ENCODE measurements around the gene SHOC1.

Gene SHOC1

DNA sequence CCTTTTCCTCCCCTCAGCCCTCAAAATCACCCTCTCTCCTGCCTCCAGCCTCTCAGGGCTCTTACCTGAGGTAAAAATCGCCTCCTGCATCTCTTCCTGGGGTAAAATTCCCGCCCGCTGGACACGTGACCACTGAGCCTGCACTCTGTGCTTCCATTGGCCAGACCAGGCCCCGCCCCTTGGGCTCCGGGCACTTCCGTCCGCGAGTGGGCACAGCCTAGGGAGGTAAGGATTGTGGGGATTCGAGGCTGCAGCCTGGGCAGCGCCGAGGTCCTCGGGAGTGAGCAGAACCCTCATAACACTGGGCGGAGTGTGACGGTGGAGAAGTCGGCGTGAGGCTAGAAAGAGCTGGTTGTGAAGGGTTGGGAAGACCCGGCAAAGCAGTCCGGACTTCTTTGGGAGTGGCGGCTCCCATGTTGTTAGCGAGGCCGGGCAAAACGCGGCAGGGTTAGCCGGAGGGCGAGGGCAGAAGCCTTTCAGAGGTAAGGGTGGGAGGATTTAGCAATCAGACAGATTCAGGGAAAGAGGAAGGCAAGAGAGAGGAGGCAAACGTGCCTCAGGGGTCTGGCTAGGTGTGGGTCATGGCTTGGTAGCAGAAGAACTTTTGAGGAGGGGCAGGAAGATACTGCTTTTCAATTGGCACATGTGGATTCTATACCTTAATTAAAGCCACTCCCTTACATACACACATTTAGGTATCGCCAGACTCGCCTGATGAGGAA, at the start of gene SHOC1:
Gene SHOC1, minus strand, starts transcription at position 103 of the 722 bp plus-strand sequence. CDS start 3,519 bp downstream, outside the sequence.
- no peak for DNase-seq (ENCODE audit: insufficient read length, low spot score)
- no peak for TF ChIP-seq POLR2A (IDR thresholded peaks at IDR 0.05; ENCODE audit: low read depth, low read length)

DNA sequence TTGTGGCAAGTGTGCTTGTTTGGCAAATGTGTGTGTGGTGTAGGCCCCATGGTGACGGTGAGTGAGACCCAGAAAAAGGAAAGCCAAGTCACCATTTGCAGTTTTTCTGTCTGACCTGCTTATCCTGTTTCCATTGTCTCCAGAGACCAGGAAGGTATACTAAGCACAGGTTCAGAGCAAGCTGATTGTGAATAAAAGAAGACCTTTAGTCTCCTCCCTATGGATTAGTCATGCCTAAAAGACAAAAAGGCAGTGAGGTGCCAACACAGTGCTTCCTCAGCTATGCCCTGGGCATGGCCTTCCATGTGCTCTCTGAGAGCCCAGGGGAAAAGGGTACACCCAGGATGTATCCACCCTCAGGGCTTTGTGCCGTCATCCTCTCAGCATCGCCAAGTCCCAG, 49.2 kb upstream of the SHOC1 start:
- FAIRE-seq (no peak), DNase-seq (ENCODE audit: insufficient read length, low spot score) (no peak)
- no peak for TF ChIP-seq POLR2A (IDR thresholded peaks at IDR 0.05; ENCODE audit: low read depth, low read length)

More for the DNA sequence above, at the start of gene SHOC1:
- no peak for FAIRE-seq

DNA sequence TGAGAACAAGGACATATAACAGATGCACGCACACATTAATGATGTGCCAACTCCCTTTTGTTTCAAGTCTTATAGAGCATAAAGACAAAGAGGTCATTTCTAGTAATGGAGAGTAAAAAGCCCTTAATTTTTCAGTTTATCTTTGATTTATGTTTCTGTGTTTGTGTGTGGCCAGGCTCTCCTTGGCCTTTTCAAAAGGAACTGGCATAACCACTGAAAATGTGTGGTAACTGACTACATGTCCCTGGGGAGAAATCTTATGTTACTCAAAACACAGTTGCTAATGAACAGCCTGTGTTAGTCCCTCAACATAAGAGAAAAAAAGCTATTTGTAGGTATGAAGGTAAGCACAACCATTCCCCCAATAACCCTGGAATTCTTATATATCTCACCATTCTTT, 47.6 kb upstream of the SHOC1 start:
- peak; percentile 52 for FAIRE-seq
- no peak for TF ChIP-seq POLR2A (IDR thresholded peaks at IDR 0.05; ENCODE audit: low read depth, low read length)
- DNase-seq (ENCODE audit: insufficient read length, low spot score) = no peak

DNA sequence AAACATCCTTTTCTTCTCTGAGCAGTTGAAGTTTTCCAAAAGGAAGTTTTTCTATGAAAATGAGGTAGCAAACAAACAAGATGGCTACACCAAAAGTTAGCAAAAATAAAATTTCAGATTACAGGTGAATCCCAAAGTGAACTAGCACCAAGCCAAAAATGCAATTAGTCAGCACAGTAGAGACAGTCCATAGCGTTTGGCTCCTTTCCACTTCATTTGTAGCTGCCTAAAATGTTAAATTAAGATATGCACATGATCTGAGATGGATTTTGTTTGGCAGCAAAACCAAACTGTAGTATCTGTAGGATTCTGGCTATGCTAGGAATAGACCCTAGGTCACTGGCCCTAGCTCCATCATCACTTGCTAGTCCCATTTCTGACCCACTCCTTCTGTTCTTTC, 45.7 kb upstream of the SHOC1 start:
- FAIRE-seq (peak; percentile 83), DNase-seq (ENCODE audit: insufficient read length, low spot score) (no peak)
- no peak for TF ChIP-seq POLR2A (IDR thresholded peaks at IDR 0.05; ENCODE audit: low read depth, low read length)

DNA sequence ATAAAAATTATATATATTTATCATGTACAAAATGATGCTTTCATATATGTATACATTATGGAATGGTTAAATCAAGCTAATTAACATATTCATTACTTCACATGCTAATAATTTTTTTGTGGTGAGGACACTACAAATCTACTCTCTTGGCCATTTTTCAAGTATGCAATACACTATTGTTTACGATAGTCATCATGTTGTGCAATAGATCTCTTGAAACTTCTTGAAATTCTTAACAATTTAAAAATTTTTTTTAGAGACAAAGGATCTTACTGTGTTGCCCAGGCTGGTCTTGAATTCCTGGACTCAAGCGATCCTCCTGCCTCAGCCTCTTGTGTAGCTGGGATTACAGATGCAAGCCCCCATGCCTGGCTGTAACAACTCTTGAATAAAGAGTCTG, 45.2 kb upstream of the SHOC1 start:
- no peak for DNase-seq (ENCODE audit: insufficient read length, low spot score)
- no peak for FAIRE-seq
- TF ChIP-seq POLR2A (IDR thresholded peaks at IDR 0.05; ENCODE audit: low read depth, low read length) = no peak

DNA sequence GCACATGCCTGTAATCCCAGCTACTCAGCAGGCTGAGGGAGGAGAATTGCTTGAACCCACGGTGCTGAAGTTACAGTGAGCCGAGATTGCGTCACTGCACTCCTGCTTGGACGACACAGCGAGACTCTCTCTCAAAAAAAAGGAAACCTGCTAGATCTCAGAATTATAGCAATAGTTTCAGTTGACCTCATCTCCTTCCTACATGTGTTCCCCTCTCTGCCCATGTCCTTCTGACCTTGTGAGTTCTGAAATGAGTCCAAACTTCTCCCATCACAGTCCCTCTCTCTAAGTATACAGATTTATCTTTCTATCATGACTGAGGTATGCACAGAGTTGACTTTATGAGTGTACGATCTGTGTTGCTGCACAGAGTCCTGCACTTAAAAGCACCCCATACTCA, 44.6 kb upstream of the SHOC1 start:
- TF ChIP-seq POLR2A (IDR thresholded peaks at IDR 0.05; ENCODE audit: low read depth, low read length) = no peak
- FAIRE-seq = peak; percentile 61
- no peak for DNase-seq (ENCODE audit: insufficient read length, low spot score)

DNA sequence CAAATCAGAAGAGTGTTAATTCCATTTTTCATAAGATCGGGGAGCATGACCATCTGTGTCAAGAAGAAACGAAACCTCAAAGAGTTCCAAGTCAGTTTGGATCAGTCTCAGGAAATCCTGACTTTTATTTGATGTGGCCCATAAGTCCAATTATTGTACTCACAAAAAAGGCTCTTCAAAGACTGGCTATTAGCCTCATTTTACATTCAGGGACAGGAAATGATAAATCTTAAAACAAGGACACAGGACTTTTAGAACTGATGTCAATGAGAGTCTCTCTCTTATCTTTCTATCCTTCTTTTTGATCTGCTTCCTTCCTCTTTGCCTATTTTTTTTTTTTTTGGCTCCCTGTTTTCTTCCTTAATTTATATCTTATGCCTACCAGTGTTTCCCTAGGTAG, 43.7 kb upstream of the SHOC1 start:
- DNase-seq (ENCODE audit: insufficient read length, low spot score) (no peak), FAIRE-seq (no peak)
- no peak for TF ChIP-seq POLR2A (IDR thresholded peaks at IDR 0.05; ENCODE audit: low read depth, low read length)

DNA sequence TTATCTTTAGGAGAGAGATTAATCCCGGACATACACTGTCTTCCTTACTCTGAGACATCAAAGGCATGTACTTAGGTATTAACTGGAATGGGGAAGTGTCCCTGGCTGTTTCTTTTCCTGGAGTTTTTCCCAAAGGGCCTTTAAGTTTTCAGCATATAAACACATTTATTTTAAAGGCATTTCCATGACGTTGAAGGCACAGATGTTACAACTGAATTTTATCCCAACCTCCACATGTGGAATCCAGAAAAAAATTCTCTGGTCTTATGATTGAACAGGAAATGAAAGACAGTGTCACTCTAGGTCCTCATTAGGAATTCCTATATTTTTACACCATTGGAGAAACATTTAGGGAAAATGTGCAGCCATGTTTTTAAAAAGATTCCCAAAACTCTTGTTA, 41.6 kb upstream of the SHOC1 start:
- FAIRE-seq = no peak
- no peak for TF ChIP-seq POLR2A (IDR thresholded peaks at IDR 0.05; ENCODE audit: low read depth, low read length)
- DNase-seq (ENCODE audit: insufficient read length, low spot score) = no peak

DNA sequence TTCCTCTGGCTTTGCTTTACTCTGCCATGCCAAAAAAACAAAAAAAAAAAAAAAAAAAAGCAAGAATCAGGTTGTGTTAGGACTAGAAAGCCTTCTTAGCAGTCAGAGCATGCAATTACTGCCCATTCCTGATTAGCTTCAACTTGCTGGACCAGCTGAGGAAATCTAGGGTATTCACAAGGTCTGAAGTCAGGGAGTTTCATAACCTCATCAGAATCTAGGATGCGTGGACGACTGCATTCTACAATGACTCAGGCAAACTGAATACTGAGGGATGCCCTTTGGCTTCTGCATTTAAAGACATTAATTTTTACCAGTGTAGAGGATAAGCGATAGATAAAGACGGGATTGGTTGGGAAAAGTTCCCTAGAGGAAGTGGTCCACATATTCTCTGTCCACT, 39.2 kb upstream of the SHOC1 start:
- no peak for TF ChIP-seq POLR2A (IDR thresholded peaks at IDR 0.05; ENCODE audit: low read depth, low read length)
- FAIRE-seq (no peak), DNase-seq (ENCODE audit: insufficient read length, low spot score) (no peak)

DNA sequence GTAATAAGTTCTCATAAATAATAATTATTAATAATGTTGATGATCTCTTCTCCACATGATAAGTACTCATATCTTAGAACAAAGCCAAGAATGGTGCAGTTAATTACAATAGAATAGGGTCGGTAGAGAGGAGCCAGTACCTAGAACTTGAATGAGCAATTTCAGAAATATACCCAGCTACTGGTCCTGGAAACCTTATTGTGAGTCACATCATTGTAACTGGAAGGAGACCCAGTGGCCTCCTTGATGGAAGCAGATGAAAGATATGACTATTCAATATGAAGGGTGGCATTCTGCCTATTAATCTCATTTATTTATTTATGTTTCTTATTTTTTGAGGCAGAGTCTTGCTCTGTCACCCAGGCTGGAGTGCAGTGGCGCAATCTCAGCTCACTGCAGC, 37.7 kb upstream of the SHOC1 start:
- FAIRE-seq (no peak), DNase-seq (ENCODE audit: insufficient read length, low spot score) (no peak)

DNA sequence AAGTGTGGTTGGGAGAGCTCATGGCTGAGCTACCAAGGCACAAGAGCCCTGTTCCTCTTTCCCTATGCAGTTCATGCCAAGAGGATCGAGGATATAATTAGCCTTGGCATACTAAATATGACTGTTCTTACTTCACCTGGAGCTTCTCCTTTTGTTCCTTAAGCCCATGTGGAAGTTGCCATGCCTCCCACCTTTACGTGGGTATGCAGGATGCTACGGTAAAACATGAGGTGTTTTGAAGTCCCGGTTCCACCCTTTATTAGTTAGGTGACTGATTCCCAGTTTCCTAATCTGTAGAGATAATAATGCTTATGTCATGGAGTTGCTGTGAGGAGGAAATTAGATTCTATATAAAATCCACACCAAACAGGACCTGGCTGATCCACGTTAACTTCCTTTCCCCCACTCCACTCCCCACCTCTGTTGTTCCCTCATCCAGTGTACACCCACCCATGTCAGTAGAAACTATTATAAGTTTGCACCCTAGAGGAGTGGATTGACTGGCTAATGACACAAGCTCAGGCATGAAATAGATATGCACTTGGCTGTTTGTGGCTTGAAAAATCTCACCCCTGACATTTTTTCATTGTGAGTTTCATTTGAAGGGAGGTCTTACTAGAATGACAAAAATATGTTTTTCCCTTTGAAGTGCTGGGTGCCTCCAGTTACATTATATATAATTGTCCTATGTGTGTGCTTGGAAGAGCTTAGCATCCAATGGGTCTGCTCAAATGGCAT, 36.8 kb upstream of the SHOC1 start:
- DNase-seq (ENCODE audit: insufficient read length, low spot score) (no peak), FAIRE-seq (no peak)
- no peak for TF ChIP-seq POLR2A (IDR thresholded peaks at IDR 0.05; ENCODE audit: low read depth, low read length)

More for the DNA sequence above, 37.7 kb upstream of the SHOC1 start:
- no peak for TF ChIP-seq POLR2A (IDR thresholded peaks at IDR 0.05; ENCODE audit: low read depth, low read length)

DNA sequence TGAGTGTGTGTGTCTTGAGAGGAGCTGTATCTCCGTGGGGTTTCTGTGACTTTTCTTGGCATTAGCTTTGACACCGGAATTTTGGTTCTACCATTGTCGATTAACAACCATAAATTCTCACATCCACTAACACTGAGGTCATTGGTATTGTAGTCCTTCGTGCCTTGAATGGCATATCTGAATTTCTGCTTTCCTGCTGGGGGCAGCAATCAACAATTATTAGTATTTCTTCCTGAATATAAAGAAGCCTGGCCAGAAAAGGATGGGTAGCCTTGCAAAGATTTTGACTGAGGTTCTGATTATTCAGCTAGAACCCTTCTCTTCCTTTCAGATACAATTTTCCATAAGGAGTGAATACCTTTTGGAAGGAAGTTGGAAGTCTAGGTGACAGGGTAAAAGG, 33.5 kb upstream of the SHOC1 start:
- no peak for DNase-seq (ENCODE audit: insufficient read length, low spot score)
- no peak for TF ChIP-seq POLR2A (IDR thresholded peaks at IDR 0.05; ENCODE audit: low read depth, low read length)
- no peak for FAIRE-seq

DNA sequence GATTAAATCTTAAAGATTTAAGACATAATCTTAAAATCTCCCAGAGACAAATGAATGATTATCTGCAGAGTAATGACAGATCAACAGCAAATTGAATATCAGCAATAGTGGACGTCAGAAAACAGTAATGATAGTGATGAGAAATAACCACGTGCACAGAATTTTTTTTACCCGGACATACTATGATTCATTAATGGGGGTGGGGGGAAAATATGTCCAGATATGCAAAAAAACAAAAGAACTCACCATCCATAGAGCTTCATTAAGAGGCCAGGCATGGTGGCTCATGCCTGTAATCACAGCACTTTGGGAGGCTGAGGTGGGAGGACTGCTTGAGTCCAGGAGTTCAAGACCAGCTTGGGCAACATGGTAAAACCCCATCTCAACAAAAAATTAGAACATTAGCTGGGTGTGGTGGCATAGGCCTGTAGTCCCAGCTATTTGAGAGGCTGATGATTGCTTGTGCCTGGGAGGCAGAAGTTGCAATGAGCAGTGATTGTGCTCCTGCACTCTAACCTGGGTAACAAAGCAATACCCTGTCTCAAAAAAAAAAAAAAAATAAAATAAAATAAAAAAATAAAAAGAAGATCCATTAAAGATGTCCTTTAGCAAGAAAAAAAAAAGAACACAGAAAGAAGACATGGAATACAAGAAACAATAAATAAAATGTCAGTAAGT, 30.9 kb upstream of the SHOC1 start:
- DNase-seq (ENCODE audit: insufficient read length, low spot score) (peak; percentile 5), FAIRE-seq (peak; percentile 38)
- TF ChIP-seq POLR2A (IDR thresholded peaks at IDR 0.05; ENCODE audit: low read depth, low read length) = no peak

DNA sequence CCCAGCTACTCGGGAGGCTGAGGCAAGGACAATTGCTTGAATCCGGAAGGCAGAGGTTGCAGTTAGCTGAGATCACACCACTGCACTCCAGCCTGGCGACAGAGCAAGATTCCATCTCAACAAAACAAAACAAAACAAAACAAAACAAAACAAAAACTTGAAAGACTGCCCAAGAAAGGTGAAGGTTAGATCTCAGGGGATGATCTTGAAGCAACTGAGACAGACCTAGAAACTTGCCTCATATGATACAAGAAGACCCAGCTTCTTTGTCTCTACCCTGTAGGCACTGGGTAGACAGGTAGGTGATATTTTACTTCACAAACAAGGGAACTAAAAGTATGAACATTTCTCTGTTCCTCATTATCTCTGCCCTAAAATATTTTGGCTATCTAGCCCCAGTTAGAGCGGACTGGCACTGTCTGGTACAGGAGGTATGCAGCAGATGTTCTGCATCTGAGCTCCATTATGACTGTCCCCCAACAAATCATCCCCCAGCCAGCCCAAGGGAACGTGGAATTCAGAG, 26.3 kb upstream of the SHOC1 start:
- FAIRE-seq = no peak
- TF ChIP-seq POLR2A (IDR thresholded peaks at IDR 0.05; ENCODE audit: low read depth, low read length) = no peak
- no peak for DNase-seq (ENCODE audit: insufficient read length, low spot score)
